ENCODE data around the gene IGF2BP3. TPM values are rescaled to one million over a fixed set of nuclear protein-coding genes. Genes with fewer than 3 reads are reported as not detected.

IGF2BP3 gene
- polyA plus RNA-seq, 4 donors, result 0.75 to 66.3 TPM; not detected in 2

DNA sequence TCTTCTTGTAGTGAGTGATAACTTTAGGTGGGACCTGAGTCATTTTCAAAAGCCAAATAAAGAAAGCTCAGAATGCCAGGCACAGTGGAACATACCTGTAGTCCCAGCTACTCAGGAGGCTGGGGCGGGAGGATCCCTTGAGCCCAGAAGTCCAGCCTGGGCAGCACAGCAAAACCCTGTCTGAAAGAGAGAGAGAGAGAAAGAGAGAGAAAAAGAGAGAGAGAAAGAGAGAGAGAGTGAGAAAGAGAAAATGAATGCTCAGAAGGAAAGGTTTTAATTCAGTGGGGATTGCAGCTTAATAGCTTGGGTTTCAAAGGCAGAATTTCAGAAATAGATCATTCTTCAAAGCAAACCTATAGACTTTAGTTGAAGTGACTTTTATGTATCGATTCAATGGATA, 198.0 kb downstream of the IGF2BP3 start:
- H3K27ac ChIP-seq (ENCODE audit: low read depth in 1 of 3, low read length in 2 of 3), result no peak overlapping the region
- H3K4me3 ChIP-seq (ENCODE audit: low read depth in 1 of 3, low read length in 3 of 3), result no peak overlapping the region
- no peaks in the 10 kb centered on the region for H3K27me3 ChIP-seq (ENCODE audit: control insufficient read depth in 3 of 3, insufficient read depth in 3 of 3, low read length in 3 of 3)
- WGBS, 3 donors, result 86 to 93% (median 86%) methylated on average over 2 of the region's 2 CpGs
- peaks cover 0 to 3% of the 10 kb centered on the region in 2 donors for H3K9me3 ChIP-seq (ENCODE audit: control insufficient read depth in 2 of 2, insufficient read depth in 1 of 2, low read depth in 1 of 2, low read length in 1 of 2)
- DNase-seq (no peak), FAIRE-seq (no peak)
- peaks cover 0 to 3% (median 0%) of the 10 kb centered on the region in 3 donors for H3K4me1 ChIP-seq (ENCODE audit: control insufficient read depth in 3 of 3, insufficient read depth in 2 of 3, low read depth in 1 of 3, low read length in 2 of 3)
- no peaks in the 10 kb centered on the region for H3K36me3 ChIP-seq (ENCODE audit: control insufficient read depth in 3 of 3, insufficient read depth in 2 of 3, low read depth in 1 of 3, low read length in 3 of 3)

DNA sequence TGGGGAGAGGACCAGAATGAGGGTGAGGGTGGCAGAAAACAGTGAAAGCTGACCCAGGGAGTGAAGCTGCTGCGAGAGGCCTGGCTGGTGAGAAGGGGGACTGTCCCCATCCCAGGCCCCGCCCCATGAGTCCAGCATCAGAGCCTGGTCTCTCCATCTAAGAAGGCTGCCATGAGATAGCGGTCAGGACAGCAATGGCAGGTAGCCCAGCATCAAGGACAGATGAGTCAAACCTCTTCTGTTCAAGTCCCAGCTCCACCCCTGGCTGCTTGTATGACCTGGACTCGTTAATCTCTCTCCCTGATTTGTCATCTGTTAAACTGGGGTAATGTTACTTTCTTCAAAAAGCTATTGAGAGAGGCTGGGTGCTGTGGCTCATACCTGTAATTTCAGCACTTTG, 201.5 kb downstream of the IGF2BP3 start:
- WGBS, 3 donors, result 79 to 81% (median 81%) methylated on average over 4 of the region's 4 CpGs

DNA sequence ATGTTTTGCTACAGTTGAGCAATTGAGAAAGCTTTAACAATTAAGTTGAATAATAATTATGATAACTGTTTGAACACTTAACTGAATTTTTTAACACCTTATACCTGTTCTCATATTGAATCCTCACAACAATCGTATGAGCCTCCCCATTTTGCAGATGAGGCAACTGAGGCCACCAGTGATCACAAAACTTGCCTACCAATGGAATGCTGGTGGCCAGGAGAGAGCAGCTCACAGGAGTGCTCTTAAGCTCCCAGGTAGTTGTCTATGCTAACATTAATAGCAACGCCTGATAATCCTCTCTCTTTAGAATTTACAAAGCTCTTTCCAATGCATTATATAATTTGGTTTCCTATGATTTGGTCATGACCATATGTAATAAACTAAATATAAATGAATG, 202.1 kb downstream of the IGF2BP3 start:
- Histone ChIP-seq H3K4me1 (ENCODE audit: control insufficient read depth in 3 of 3, insufficient read depth in 2 of 3, low read depth in 1 of 3, low read length in 2 of 3) (peaks cover 0 to 3% (median 0%) of the 10 kb centered on the region in 3 donors), H3K4me3 (ENCODE audit: low read depth in 1 of 3, low read length in 3 of 3) (no peak overlapping the region), H3K36me3 (ENCODE audit: control insufficient read depth in 3 of 3, insufficient read depth in 2 of 3, low read depth in 1 of 3, low read length in 3 of 3) (no peaks in the 10 kb centered on the region), H3K9me3 (ENCODE audit: control insufficient read depth in 2 of 2, insufficient read depth in 1 of 2, low read depth in 1 of 2, low read length in 1 of 2) (peaks cover 0 to 3% of the 10 kb centered on the region in 2 donors), H3K27ac (ENCODE audit: low read depth in 1 of 3, low read length in 2 of 3) (no peak overlapping the region), H3K27me3 (ENCODE audit: control insufficient read depth in 3 of 3, insufficient read depth in 3 of 3, low read length in 3 of 3) (no peaks in the 10 kb centered on the region)
- no peak for FAIRE-seq
- DNase-seq, result no peak
- WGBS, 3 donors, result 93 to 97% (median 94%) methylated on average over 2 of the region's 2 CpGs

More for the DNA sequence above, 201.5 kb downstream of the IGF2BP3 start:
- no peak overlapping the region for H3K4me3 ChIP-seq (ENCODE audit: low read depth in 1 of 3, low read length in 3 of 3)
- peaks cover 0 to 3% of the 10 kb centered on the region in 2 donors for H3K9me3 ChIP-seq (ENCODE audit: control insufficient read depth in 2 of 2, insufficient read depth in 1 of 2, low read depth in 1 of 2, low read length in 1 of 2)
- no peak overlapping the region for H3K27ac ChIP-seq (ENCODE audit: low read depth in 1 of 3, low read length in 2 of 3)
- no peaks in the 10 kb centered on the region for H3K36me3 ChIP-seq (ENCODE audit: control insufficient read depth in 3 of 3, insufficient read depth in 2 of 3, low read depth in 1 of 3, low read length in 3 of 3)
- peaks cover 0 to 3% (median 0%) of the 10 kb centered on the region in 3 donors for H3K4me1 ChIP-seq (ENCODE audit: control insufficient read depth in 3 of 3, insufficient read depth in 2 of 3, low read depth in 1 of 3, low read length in 2 of 3)
- DNase-seq (no peak), FAIRE-seq (no peak)
- no peaks in the 10 kb centered on the region for H3K27me3 ChIP-seq (ENCODE audit: control insufficient read depth in 3 of 3, insufficient read depth in 3 of 3, low read length in 3 of 3)

DNA sequence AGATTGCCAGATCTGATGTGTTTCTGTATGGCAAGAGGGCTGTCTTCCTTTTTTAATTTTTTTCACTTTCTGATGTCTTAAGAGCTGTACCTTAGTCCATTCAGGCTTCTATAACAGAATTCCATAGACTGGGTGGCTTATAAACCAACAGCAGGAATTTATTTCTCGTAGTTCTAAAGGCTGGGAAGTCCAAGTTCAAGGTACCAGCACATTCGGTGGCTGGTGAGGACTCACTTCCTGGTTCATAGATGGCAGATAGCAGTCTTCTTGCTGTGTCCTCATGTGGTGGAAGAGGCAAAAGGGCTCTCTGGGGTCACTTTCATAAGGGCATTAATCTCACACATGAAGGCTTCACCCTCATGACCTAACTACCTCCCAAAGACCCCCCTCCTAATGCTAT, 202.9 kb downstream of the IGF2BP3 start:
- no peak overlapping the region for H3K4me3 ChIP-seq (ENCODE audit: low read depth in 1 of 3, low read length in 3 of 3)
- H3K9me3 ChIP-seq (ENCODE audit: control insufficient read depth in 2 of 2, insufficient read depth in 1 of 2, low read depth in 1 of 2, low read length in 1 of 2), result peaks cover 0 to 3% of the 10 kb centered on the region in 2 donors
- DNase-seq (no peak), FAIRE-seq (no peak)
- no peaks in the 10 kb centered on the region for H3K4me1 ChIP-seq (ENCODE audit: control insufficient read depth in 3 of 3, insufficient read depth in 2 of 3, low read depth in 1 of 3, low read length in 2 of 3)
- H3K27ac ChIP-seq (ENCODE audit: low read depth in 1 of 3, low read length in 2 of 3), result no peak overlapping the region
- no peaks in the 10 kb centered on the region for H3K36me3 ChIP-seq (ENCODE audit: control insufficient read depth in 3 of 3, insufficient read depth in 2 of 3, low read depth in 1 of 3, low read length in 3 of 3)
- no peaks in the 10 kb centered on the region for H3K27me3 ChIP-seq (ENCODE audit: control insufficient read depth in 3 of 3, insufficient read depth in 3 of 3, low read length in 3 of 3)
- 87 to 98% (median 94%) methylated on average over 2 of the region's 2 CpGs for WGBS, 3 donors

DNA sequence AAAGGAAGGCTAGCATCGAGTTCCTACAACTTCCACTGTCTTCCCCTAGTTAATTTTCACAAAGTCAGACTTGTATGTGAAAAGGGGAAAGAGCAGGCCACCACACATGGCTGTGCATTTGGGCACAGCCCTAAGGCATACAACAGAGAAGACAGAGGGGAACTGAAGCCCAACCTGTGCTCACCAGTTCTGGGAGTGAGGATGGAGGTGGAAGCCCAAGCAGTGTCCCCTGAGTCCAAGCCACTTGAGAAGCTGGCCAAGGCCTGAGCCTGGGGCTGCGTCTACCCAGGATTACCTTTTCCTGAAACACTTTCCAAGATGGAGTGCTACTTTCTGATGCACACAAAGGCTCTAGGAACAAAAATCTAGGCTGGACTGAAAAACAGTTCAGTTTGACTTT, 203.4 kb downstream of the IGF2BP3 start:
- WGBS, 3 donors, result 84 to 89% (median 84%) methylated on average over 2 of the region's 2 CpGs
- FAIRE-seq, result no peak

DNA sequence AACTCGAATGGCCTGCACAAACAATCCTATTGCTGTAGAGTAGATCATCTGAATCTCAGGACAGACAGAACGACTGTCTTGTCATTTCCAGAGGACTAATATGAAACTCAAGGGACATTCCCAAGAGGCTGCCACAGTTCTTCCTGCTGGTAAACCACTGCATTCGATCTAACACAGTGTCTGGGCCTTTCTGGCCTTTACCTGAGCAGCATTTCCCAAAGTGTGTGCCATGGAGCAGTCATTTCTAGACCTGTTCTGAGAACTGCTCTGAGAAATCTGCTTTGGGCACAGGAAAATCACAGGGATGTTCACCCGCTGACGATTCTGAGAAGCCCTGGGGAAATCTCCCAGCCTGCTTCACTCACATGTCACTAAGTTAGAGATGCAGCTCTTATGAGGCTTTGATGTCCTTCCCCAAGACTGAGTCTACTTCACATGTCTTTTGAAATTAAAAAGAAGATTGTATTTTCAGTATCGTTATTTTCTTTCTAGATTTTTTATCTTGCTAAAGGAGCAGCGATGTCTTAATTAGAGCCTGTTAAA, 205.3 kb downstream of the IGF2BP3 start:
- DNase-seq (no peak), FAIRE-seq (no peak)
- Histone ChIP-seq H3K4me1 (ENCODE audit: control insufficient read depth in 3 of 3, insufficient read depth in 2 of 3, low read depth in 1 of 3, low read length in 2 of 3) (no peaks in the 10 kb centered on the region), H3K9me3 (ENCODE audit: control insufficient read depth in 2 of 2, insufficient read depth in 1 of 2, low read depth in 1 of 2, low read length in 1 of 2) (peaks cover 0 to 3% of the 10 kb centered on the region in 2 donors), H3K4me3 (ENCODE audit: low read depth in 1 of 3, low read length in 3 of 3) (no peak overlapping the region), H3K27me3 (ENCODE audit: control insufficient read depth in 3 of 3, insufficient read depth in 3 of 3, low read length in 3 of 3) (no peaks in the 10 kb centered on the region), H3K36me3 (ENCODE audit: control insufficient read depth in 3 of 3, insufficient read depth in 2 of 3, low read depth in 1 of 3, low read length in 3 of 3) (no peaks in the 10 kb centered on the region), H3K27ac (ENCODE audit: low read depth in 1 of 3, low read length in 2 of 3) (no peak overlapping the region)
- 58 to 65% (median 62%) methylated on average over 7 of the region's 7 CpGs for WGBS, 3 donors

More for the DNA sequence above, 203.4 kb downstream of the IGF2BP3 start:
- no peak overlapping the region for H3K27ac ChIP-seq (ENCODE audit: low read depth in 1 of 3, low read length in 2 of 3)
- no peaks in the 10 kb centered on the region for H3K36me3 ChIP-seq (ENCODE audit: control insufficient read depth in 3 of 3, insufficient read depth in 2 of 3, low read depth in 1 of 3, low read length in 3 of 3)
- H3K4me1 ChIP-seq (ENCODE audit: control insufficient read depth in 3 of 3, insufficient read depth in 2 of 3, low read depth in 1 of 3, low read length in 2 of 3), result no peaks in the 10 kb centered on the region
- DNase-seq, result no peak
- H3K9me3 ChIP-seq (ENCODE audit: control insufficient read depth in 2 of 2, insufficient read depth in 1 of 2, low read depth in 1 of 2, low read length in 1 of 2), result peaks cover 0 to 3% of the 10 kb centered on the region in 2 donors
- H3K4me3 ChIP-seq (ENCODE audit: low read depth in 1 of 3, low read length in 3 of 3), result no peak overlapping the region
- H3K27me3 ChIP-seq (ENCODE audit: control insufficient read depth in 3 of 3, insufficient read depth in 3 of 3, low read length in 3 of 3), result no peaks in the 10 kb centered on the region

DNA sequence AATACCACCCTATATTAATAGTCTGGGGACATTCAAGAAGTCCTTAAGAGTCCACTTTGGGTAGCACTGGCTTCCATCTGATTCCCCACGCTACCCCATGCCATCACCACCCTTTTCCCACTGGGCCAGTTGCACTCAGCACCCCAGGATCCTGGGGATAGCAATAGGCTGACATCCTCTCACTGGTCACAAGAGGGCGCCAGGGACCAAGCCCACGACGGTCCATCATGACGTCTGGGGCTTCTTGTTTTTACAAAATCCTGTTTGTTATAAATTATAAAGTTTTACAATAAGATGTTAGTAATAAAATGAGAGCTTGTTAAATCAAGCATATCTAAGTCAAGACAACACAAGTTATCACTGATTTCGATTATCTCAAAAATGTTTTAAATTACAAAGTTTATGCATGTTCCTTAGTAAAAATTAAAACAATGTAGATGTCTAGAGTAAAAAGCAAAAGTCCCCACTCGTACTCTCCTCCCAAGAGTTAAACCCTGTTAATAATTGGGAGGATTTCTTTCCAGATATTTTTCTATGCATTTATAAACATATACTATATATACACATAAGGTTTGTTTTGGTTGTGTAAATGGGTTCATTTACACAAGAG, 208.3 kb downstream of the IGF2BP3 start:
- H3K27me3 ChIP-seq (ENCODE audit: control insufficient read depth in 3 of 3, insufficient read depth in 3 of 3, low read length in 3 of 3), result peaks cover 0 to 4% (median 0%) of the 10 kb centered on the region in 3 donors
- no peak overlapping the region for H3K27ac ChIP-seq (ENCODE audit: low read depth in 1 of 3, low read length in 2 of 3)
- no peaks in the 10 kb centered on the region for H3K4me1 ChIP-seq (ENCODE audit: control insufficient read depth in 3 of 3, insufficient read depth in 2 of 3, low read depth in 1 of 3, low read length in 2 of 3)
- no peak overlapping the region for H3K4me3 ChIP-seq (ENCODE audit: low read depth in 1 of 3, low read length in 3 of 3)
- H3K36me3 ChIP-seq (ENCODE audit: control insufficient read depth in 3 of 3, insufficient read depth in 2 of 3, low read depth in 1 of 3, low read length in 3 of 3), result peaks cover 0 to under 1% (median 0%) of the 10 kb centered on the region in 3 donors
- H3K9me3 ChIP-seq (ENCODE audit: control insufficient read depth in 2 of 2, insufficient read depth in 1 of 2, low read depth in 1 of 2, low read length in 1 of 2), result no peaks in the 10 kb centered on the region
- FAIRE-seq (no peak), DNase-seq (peak; percentile 53 to 69)
- WGBS, 3 donors, result 3 to 8% (median 5%) methylated on average over 7 of the region's 7 CpGs

DNA sequence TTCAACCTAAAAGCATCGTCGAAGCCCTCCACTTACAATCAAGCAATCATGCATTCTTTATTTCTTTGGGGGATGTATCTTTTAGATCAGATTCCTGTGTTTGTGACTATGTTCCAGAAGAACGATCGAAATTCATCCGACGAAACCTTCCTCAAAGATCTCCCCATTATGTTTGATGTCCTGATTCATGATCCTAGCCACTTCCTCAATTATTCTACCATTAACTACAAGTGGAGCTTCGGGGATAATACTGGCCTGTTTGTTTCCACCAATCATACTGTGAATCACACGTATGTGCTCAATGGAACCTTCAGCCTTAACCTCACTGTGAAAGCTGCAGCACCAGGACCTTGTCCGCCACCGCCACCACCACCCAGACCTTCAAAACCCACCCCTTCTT, 209.9 kb downstream of the IGF2BP3 start:
- no peak overlapping the region for H3K27ac ChIP-seq (ENCODE audit: low read depth in 1 of 3, low read length in 2 of 3)
- no peak overlapping the region for H3K4me3 ChIP-seq (ENCODE audit: low read depth in 1 of 3, low read length in 3 of 3)
- WGBS, 3 donors, result 78 to 86% (median 79%) methylated on average over 10 of the region's 10 CpGs
- no peaks in the 10 kb centered on the region for H3K9me3 ChIP-seq (ENCODE audit: control insufficient read depth in 2 of 2, insufficient read depth in 1 of 2, low read depth in 1 of 2, low read length in 1 of 2)
- no peaks in the 10 kb centered on the region for H3K4me1 ChIP-seq (ENCODE audit: control insufficient read depth in 3 of 3, insufficient read depth in 2 of 3, low read depth in 1 of 3, low read length in 2 of 3)
- FAIRE-seq (no peak), DNase-seq (no peak)
- peaks cover 0 to 3% (median 0%) of the 10 kb centered on the region in 3 donors for H3K36me3 ChIP-seq (ENCODE audit: control insufficient read depth in 3 of 3, insufficient read depth in 2 of 3, low read depth in 1 of 3, low read length in 3 of 3)
- H3K27me3 ChIP-seq (ENCODE audit: control insufficient read depth in 3 of 3, insufficient read depth in 3 of 3, low read length in 3 of 3), result peaks cover 0 to 4% (median 0%) of the 10 kb centered on the region in 3 donors

Measured in small intestine (tissue), 7 donors.